GM18499 (cell line): ENCODE measurements around the gene RTN3.

Experiments
- ATAC-seq: cut with Tn5 transposase; IDR thresholded peaks from one replicate; pipeline ENCODE4 v1.9.1; 2021; ENCODE audit warnings: moderate number of reproducible peaks; ENCODE audit not compliant: insufficient read depth, unreplicated experiment

The RTN3 gene

GRCh38 chr11:63729326-63729725, 48.0 kb downstream of the RTN3 start:
- ATAC-seq: no peak

DNA sequence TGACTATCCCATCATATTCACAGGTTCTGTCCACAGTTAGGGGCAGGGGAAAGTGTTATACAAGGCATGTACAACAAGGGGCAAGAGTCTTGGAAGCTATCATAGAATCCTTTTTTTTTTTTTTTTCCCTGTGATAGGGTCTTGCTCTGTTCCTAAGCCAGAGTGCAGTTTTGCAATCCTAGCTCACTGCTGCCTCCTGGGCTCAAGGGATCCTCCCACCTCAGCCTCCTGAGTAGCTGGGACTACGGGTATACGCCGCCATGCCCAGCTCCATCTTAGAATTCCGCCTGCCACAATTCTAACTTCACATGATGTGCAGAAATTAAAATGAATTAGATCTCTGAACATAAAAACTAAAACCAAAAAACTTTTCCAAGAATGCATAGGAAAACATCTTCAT, 55.6 kb downstream of the RTN3 start:
- no peak for ATAC-seq

DNA sequence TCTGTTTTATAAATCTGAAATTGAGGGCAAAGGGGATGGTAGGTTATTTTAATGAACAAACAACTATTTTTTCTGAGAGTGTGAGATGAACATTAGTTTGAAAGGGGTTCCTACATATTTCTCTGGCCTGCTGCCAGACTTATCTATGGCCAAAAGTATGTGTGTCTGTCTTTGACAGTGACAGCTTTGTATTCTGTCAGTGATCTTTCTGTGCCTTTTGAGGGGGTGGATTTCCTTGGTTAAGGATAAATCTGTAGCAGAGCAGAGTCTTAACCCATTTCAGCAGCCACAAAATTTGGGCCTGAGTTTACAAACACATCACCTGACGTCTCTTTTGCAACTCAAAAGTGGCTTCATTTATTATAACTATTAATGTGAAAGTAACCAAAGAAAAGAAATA, 56.4 kb downstream of the RTN3 start:
- no peak for ATAC-seq

GRCh38 chr11:63738720-63739360, 57.5 kb downstream of the RTN3 start:
- no peak for ATAC-seq

DNA sequence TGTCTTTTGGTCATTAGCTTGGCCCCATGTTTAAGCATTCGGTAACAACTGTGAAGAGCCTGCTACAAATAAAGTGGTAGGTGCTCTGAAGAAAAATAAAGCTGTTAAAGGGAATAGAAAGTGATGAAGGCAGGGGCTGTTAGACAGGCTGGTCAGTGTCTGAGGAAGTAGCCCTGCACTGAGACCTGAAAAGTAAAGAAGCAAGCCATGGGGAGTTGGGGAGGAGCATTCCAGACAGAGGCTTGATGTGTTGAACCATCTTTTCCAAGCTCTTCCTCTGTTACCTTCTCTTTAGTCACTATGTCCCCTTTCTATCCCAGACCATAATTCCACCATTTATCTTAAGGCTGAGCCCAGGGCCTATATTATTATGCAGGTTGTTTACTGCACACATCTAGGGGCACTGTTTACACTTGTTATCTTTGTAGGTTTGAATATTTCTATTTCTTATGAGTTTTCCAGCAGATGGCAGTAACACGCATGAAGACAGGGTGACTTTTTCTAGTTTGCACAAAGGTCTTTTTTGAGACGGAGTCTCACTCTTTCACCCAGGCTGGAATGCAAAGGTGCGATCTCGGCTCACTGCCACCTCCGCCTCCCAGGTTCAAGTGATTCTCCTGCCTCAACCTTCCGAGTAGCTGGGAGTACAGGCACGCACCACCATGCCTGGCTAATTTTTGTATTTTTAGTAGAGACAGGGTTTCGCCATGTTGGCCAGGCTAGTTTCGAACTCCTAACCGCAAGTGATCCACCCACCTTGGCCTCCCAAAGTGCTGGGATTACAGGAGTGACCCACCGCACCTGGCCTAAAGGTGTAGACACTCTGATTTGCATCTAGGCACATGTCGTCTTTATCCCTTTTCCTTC, 64.2 kb downstream of the RTN3 start:
- no peak for ATAC-seq

GRCh38 chr11:63747011-63747410, 65.7 kb downstream of the RTN3 start:
- ATAC-seq: no peak

DNA sequence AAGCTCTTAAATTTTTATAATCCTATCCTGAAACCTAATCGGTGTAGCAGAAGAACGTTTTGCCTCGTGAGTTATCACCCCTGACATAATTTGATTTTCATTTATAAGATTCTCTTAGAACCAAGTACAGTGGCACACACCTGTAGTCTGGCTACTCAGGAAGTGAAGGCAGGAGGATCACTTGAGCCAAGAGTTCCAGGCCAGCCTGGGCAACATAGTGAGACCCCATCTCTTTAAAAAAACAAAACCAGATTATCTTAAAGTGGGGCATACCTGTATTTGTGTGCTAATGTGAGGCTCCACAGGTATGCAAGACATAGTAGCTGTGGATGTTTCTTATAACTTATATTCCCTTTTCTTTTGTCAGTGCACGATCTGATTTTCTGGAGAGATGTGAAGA, 68.3 kb downstream of the RTN3 start:
- no peak for ATAC-seq

DNA sequence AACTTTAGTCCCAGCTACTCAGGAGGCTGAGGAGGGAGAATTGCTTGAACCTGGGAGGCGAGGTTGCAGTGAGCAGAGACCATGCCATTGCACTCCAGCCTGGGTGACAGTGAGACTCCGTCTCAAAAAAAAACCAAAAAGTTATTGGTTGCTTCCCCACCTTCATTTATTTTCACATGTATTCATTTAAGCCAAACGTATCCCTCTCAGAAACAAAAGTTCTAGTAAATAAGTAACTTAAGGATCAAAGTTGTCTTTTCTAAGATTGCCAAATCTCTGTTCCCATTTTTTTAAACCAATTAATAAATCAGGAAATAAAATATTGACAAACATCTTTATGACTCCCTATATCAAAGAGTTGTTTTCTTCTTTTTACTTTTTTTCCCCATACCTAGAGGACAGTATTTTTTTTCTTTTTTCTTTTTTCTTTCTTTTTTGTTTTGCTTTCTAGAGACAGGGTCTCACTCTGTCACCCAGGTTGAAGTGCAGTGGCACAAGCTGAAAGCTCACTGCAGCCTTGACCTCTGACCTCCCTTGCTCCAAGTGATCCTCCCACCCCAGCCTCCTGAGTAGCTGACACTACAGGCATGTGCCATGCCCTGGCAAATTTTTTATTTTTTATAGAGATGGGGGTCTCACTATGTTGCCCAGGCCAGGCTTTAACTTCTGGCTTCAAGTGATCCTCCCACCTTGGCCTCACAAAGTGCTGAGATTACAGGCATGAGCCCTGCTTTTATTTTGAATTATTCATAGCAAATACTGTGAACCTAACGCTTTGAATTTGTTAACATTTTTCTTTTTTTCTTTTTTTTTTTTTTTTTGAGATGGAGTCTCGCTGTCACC, 75.8 kb downstream of the RTN3 start:
- no peak for ATAC-seq

- no peak for ATAC-seq
Observed at GRCh38 chr11:63760487-63761079, 79.3 kb downstream of the RTN3 start.

DNA sequence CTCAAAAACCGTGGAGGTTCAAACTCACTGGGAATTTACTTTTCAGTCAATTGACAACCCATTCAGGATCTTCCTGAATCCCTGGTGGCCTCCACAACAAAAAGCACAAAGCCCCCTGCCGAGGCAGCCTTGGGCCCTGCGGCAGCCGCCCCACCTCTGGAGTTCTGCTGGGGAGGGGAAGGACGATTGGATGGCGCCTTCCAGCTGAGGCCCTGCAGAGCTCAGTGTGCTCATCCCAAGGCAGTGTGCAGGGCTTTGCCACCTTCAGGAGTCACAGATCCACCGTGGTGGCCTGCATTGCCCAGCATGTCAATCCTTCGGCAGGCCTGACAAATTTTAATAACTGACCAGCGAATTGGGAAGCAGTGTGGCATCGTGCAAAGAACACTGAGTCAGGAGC, 79.9 kb downstream of the RTN3 start:
- ATAC-seq: no peak

GRCh38 chr11:63761931-63762653, 80.8 kb downstream of the RTN3 start:
- no peak for ATAC-seq

DNA sequence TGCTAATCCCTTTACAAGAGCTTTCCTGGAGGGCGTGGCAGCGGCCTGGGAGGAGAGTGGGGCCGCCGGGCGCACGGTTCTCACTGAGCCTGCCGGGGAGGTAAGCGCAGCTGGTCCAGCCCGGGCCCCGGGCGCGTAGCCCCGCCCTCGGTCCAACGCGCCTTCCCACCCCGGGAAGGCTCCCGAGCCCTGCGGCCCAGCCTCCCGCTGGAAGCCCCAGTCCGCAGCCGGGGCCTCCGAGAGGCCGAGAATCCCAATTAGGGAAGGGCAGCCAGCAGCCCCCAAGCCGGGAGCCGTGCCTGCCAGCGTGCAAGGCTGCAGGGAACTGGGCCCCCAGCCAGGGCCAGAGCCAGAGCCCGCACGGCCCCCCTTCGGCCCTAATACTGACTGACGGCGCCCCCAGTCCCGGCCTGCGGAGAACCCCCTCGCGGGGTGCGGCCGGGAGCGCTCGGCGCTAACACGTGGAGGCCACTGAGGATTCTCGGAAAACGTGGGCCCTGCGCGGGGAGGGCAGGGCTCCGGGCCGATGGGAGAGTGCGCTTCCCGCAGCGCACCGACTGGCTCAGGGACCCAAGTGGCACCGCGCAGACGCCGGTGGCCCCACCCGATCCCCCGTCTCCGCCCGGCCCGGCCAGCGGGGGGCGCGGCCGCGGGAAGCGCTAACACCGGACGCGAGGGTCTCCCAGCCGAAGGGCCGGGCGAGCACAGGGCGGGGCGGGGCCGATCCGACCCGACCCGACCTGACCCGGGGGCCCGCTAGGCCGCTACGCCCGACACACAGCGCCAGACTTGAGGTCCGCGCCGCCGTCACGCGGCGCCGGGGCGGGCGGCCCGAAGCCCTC, 81.6 kb downstream of the RTN3 start:
- ATAC-seq: no peak

DNA sequence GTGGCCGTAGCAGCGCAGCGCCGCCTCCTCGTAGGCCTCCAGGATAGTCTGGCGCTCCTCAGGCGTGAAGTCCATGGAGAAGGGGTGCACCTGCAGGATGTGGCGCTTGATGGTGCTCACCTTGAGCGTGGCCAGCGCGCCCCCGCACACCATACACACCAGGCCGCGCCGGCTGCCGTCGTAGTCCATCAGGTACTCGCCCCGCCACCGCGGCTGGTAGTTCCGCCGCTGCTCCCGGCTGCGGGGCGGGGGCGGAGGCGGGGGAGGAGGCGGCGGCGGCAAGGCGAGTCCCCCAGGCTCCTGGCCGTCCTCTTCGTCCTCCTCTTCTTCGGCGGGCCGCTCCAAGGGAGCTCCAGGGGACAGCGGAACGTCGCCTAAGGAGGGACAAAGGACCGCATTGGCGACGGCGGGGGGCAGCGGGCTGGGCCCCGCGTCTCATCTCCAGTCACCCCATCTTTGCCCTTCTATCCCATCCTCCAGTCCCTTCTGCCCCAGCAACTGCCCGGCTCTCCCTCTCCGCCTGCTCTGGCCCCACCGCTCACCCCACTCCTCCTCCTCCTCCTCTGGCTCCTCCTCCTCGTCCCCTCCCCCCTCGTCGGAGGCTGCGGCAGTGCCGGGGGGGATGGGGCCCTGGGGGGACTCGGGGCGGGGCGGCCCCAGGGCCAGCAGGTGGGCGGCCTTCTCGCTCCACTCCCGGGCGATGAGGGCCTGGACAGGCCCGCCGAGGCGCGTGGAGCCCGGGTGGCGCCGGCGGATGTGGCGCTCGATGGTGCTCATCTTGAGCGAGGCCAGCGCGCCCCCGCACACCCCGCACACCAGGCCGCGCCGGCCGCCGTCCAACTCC, 82.4 kb downstream of the RTN3 start:
- no peak for ATAC-seq

DNA sequence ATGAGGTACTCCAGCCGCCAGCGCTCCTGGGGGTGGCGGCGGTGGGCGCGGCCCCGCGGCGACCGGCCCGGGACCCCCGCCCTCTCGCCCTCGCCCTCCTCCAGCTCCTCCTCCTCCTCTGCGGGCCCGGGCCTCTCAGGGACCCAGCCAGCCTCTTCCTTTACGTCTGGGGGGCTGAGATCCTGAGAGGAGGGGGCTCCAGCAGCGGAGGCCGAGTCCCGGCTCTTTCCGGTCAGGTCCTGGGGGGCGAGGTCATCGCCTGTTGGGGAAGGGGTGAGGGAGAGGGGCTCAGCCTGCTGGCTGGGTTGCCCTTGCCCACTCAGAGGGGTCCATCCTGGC, 83.0 kb downstream of the RTN3 start:
- ATAC-seq: no peak

DNA sequence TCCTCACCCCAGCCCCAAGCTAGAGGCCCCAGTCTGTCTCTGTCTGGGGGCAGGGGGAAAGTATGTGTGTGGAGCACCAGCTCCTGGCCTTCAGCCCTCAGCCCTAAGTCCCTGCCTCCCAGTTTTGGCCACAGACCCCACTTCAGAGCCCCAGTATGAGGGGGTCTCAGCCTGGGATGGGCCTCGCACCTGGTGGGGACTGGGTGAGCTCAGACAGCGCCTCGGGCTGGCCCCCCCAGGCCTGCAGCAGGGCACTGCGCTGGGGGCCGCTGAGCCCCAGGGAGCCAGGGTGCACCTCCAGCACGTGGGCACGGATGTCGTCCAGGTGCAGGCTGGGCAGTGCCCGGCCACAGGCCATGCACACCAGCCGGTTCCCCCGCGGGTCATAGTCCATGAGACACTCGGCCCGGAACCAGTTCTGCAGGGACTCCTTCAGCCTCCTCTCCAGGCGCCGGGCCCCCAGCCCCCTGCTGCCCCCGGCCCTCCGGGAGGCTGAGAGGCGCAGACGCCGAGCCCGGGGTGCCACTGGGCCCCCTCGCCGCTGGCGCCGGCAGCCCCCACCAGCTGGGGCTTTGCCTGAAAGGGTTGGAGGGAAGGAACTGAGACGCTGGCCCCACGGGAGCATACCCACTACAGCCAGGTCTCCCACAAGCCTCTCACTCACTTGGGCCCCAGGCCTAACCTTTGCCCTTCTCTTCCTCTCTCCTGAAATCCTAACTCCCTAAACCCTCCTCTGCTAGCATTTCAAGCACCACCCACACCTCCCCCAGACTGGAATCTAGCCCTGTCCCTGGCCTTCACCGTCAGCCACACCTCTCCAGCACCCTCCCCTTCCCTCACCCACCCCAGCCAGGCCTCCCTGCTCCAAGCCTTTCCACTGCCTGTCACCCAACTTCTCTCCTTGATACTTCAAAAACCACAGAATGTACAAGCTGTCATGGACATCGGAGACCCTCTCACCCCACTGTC, 83.7 kb downstream of the RTN3 start:
- ATAC-seq: no peak

- ATAC-seq: no peak
Observed at GRCh38 chr11:63765688-63766241, 84.5 kb downstream of the RTN3 start.
